Mesothelial cell of epicardium (in vitro differentiated cells): ENCODE results near the gene MBLAC2. TPM values are rescaled to one million over a fixed set of nuclear protein-coding genes. Genes with fewer than 3 reads are reported as not detected.

Source experiments
- DNase-seq, 2 experiments: peaks; one replicate each; pipeline ENCODE4 v3.0.0; 2021; ENCODE audit warnings: low spot score in 2 of 2; ENCODE audit not compliant: unreplicated experiment in 2 of 2
- H3K27ac Mint-ChIP-seq: 2 replicates; pipeline ENCODE4 v1.8.0; 2021; ENCODE audit warnings: mixed read lengths
- H3K27me3 Mint-ChIP-seq: 2 replicates; pipeline ENCODE4 v1.8.0; 2021; ENCODE audit warnings: low read depth, mixed read lengths
- H3K36me3 Mint-ChIP-seq: 2 replicates; pipeline ENCODE4 v1.8.0; 2021; ENCODE audit warnings: mixed read lengths
- H3K4me1 Mint-ChIP-seq: 2 replicates; pipeline ENCODE4 v1.8.0; 2021; ENCODE audit warnings: mixed read lengths
- H3K4me3 Mint-ChIP-seq: 2 replicates; pipeline ENCODE4 v1.8.0; 2021; ENCODE audit warnings: mild to moderate bottlenecking, moderate library complexity, mixed read lengths
- H3K9me3 Mint-ChIP-seq: 2 replicates; pipeline ENCODE4 v1.8.0; 2021; ENCODE audit warnings: mixed read lengths
- total RNA-seq: library from RNA; stranded (reverse); gene quantifications from 3 replicates; pipeline ENCODE4 v1.2.1, GENCODE V29; 2021
- TF ChIP-seq, protein P1 (sequence below): fragments of 200-600 bp; sonication (generic); IDR thresholded peaks from one replicate; pipeline ENCODE4 v1.5.0; 2021; ENCODE audit warnings: antibody characterized with exemption; ENCODE audit not compliant: unreplicated experiment

The MBLAC2 gene
- total RNA-seq, 1 donor from 2014 or later: 5.0 TPM

DNA sequence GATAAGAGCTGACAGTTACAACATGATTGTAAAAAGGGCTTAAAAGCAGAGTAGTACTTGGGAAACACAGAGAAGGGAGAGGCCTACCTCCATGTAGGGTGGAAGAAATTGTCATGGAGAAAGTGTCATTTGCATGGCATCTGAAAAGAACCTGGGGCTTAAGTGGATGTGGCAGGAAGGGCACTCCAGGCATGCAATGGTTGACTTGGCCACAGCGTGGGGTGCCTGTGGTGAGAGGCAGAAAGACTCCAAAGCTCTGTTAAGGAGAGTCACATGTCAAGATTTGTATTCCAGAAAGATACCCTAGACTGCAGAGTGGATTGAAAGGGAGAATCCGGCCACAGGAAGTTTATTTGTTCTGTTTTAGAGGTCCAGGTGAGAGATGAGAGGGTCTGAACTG lies 2.5 kb upstream of the MBLAC2 start:
- Mint-ChIP-seq H3K4me1 (peaks cover 18% of the 10 kb centered on the region), H3K9me3 (no peaks in the 10 kb centered on the region), H3K36me3 (no peaks in the 10 kb centered on the region), H3K4me3 (no peak overlapping the region), H3K27me3 (peaks cover 5% of the 10 kb centered on the region), H3K27ac (no peak overlapping the region)
- TF ChIP-seq, protein P1, sequence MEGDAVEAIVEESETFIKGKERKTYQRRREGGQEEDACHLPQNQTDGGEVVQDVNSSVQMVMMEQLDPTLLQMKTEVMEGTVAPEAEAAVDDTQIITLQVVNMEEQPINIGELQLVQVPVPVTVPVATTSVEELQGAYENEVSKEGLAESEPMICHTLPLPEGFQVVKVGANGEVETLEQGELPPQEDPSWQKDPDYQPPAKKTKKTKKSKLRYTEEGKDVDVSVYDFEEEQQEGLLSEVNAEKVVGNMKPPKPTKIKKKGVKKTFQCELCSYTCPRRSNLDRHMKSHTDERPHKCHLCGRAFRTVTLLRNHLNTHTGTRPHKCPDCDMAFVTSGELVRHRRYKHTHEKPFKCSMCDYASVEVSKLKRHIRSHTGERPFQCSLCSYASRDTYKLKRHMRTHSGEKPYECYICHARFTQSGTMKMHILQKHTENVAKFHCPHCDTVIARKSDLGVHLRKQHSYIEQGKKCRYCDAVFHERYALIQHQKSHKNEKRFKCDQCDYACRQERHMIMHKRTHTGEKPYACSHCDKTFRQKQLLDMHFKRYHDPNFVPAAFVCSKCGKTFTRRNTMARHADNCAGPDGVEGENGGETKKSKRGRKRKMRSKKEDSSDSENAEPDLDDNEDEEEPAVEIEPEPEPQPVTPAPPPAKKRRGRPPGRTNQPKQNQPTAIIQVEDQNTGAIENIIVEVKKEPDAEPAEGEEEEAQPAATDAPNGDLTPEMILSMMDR: no peak
- no peak for DNase-seq

DNA sequence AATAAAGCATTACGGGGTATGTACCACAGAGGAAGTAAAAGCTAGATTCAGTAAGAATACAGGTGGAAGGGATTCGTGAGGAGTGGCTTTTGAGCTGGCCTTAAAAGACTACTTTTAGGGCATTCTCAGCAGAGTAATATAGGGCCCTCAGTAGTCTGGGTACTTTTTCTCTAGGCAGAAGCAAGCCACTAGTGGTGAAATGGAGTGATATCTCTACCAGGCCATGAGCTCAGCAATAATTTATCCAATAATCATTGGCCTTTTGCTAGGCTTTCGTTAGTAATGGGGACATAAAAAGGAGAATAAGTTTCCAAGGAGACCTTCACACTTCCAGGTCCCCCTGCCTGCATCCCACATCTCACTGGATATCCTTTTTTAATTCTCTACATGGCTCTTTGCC lies 1.8 kb upstream of the MBLAC2 start:
- Mint-ChIP-seq H3K4me3 (no peak overlapping the region), H3K27me3 (peaks cover 5% of the 10 kb centered on the region), H3K27ac (no peak overlapping the region), H3K9me3 (no peaks in the 10 kb centered on the region), H3K36me3 (no peaks in the 10 kb centered on the region), H3K4me1 (peaks cover 18% of the 10 kb centered on the region)
- TF ChIP-seq, protein P1: no peak
- DNase-seq: no peak

DNA sequence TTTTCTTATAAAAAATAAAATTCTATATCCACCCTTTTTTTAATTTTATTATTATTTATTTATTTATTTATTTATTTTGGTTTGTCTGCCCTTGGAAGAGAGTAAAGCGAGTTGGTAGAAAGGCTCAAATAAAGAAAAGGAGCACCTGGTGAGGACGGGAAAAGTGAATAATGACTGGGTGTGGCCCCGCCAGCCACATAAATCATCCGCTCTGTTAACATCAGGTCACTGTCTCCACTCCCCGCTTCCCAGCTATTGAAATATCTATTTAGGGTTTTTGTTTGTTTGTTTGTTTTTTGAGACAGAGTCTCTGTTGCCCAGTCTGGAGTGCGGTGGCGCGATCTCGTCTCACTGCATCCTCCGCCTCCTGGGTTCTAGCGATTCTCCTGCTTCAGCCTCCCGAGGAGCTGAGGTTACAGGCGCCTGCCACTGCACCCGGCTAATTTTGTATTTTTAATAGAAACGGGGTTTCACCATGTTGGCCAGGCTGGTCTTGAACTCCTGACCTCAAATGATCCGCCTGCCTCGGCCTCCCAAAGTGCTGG lies 937 bp upstream of the MBLAC2 start:
- Mint-ChIP-seq H3K4me1 (peaks cover 20% of the 10 kb centered on the region), H3K27ac (no peak overlapping the region)
- TF ChIP-seq, protein P1: no peak

GRCh38 chr5:90473396-90474234 lies 956 bp downstream of the MBLAC2 start:
- peak overlapping the region; percentile 91 for H3K27ac Mint-ChIP-seq
- H3K4me3 Mint-ChIP-seq: peak overlapping the region; percentile 93
- peaks cover 10% of the 10 kb centered on the region for H3K9me3 Mint-ChIP-seq
- TF ChIP-seq, protein P1: no peak
- peaks cover 7% of the 10 kb centered on the region for H3K36me3 Mint-ChIP-seq
- peak in 1 of 2 experiments; percentile 55 for DNase-seq
- peaks cover 26% of the 10 kb centered on the region for H3K4me1 Mint-ChIP-seq
- peaks cover 5% of the 10 kb centered on the region for H3K27me3 Mint-ChIP-seq

More for the DNA sequence above, 937 bp upstream of the MBLAC2 start:
- Mint-ChIP-seq H3K36me3 (no peaks in the 10 kb centered on the region), H3K9me3 (no peaks in the 10 kb centered on the region), H3K4me3 (peak overlapping the region; percentile 93), H3K27me3 (peaks cover 5% of the 10 kb centered on the region)
- no peak for DNase-seq

DNA sequence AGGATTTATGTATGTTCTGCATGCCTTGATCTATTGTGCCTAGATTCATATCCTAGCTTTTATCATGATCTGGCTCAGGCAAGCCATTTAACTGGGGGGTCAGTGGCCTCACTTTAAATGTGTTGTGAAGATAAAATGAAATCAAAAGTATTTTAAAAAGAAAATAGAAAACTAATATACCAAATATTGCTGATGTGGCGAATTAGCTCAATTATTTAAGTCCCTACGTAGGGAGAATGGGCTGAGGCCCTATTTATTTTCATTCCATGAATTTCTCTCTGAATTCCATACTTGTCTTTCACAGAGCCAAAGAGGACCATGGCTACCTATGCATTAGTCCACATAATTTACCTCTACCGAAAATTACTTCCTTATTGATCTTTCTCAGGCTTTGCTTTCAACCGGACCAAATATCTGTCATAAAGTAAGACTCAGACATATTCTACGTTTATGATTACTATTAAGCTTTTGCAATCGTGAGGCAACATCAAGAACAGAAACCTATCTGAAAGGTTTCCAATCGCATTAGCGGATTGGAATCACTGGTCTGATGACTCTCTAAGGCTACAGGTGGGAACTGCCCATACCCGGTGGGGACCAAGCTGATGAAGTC lies 1.7 kb downstream of the MBLAC2 start:
- H3K27ac Mint-ChIP-seq: peak overlapping the region; percentile 32
- TF ChIP-seq, protein P1: no peak
- peak overlapping the region; percentile 93 for H3K4me3 Mint-ChIP-seq
- peaks cover 26% of the 10 kb centered on the region for H3K4me1 Mint-ChIP-seq
- H3K9me3 Mint-ChIP-seq: peaks cover 17% of the 10 kb centered on the region
- H3K27me3 Mint-ChIP-seq: peaks cover 5% of the 10 kb centered on the region
- no peak for DNase-seq
- peaks cover 13% of the 10 kb centered on the region for H3K36me3 Mint-ChIP-seq
